SK-N-SH (cell line): ENCODE results near the gene ABLIM1. TPM values are rescaled to one million over a fixed set of nuclear protein-coding genes. Genes with fewer than 3 reads are reported as not detected.

Source experiments
- CTCF ChIA-PET: fragments of 300-600, 350-600 bp; formaldehyde crosslinking; extraction: SDS; loops from one replicate; lab custom pipeline; 2021; lab: Yijun Ruan, JAX
- POLR2A ChIA-PET: fragments of 350-600 bp; sonication (Branson Sonifier 250); formaldehyde crosslinking; extraction: SDS; loops from one replicate; lab custom pipeline; 2020; ENCODE audit warnings: antibody characterized with exemption, inconsistent platforms; lab: Yijun Ruan, JAX
- DNase-seq: peaks from one replicate; pipeline ENCODE4 v3.0.0; 2012
- H2AFZ ChIP-seq: fragments of 200-600 bp; sonication (generic); 2 replicates; pipeline ENCODE4 v1.8.1; 2016; ENCODE audit warnings: antibody characterized with exemption, mild to moderate bottlenecking, low read depth
- H3F3A ChIP-seq: fragments of 200-600 bp; sonication (generic); replicated peaks from 2 replicates; pipeline ENCODE3; 2016; ENCODE audit warnings: antibody characterized with exemption, mild to moderate bottlenecking; ENCODE audit not compliant: insufficient read depth
- H3K27ac ChIP-seq, 2 experiments: fragments of 200-500 bp in 1 of 2; fragments of 200-600 bp in 1 of 2; sonication (Bioruptor generic) in 1 of 2; sonication (generic), shearing (Covaris generic) in 1 of 2; 2 replicates each; pipeline versions ENCODE4 v1.5.1 to v1.6.1; 2014 to 2016; ENCODE audit warnings: low read depth in 2 of 2, inconsistent platforms in 1 of 2, low read length in 1 of 2, mild to moderate bottlenecking in 1 of 2, mixed read lengths in 1 of 2
- H3K27me3 ChIP-seq: fragments of 200-600 bp; sonication (generic), shearing (Covaris generic); 2 replicates; pipeline ENCODE4 v1.6.1; 2016; ENCODE audit warnings: mixed run types; ENCODE audit not compliant: insufficient read depth
- H3K36me3 ChIP-seq, 2 experiments: fragments of 200-500 bp in 1 of 2; fragments of 200-600 bp in 1 of 2; sonication (Bioruptor generic) in 1 of 2; sonication (generic) in 1 of 2; replicated peaks in 1 of 2; 2 replicates each; pipeline versions ENCODE3 to v1.5.1; 2014 to 2016; ENCODE audit warnings: low read length in 1 of 2, mild to moderate bottlenecking in 1 of 2; ENCODE audit not compliant: insufficient read depth in 2 of 2, control insufficient read depth in 1 of 2
- H3K4me1 ChIP-seq, 2 experiments: fragments of 200-500 bp in 1 of 2; fragments of 200-600 bp in 1 of 2; sonication (Bioruptor generic) in 1 of 2; sonication (generic), shearing (Covaris generic) in 1 of 2; 2 replicates each; pipeline versions ENCODE4 v1.5.1 to v1.6.1; 2014 to 2016; ENCODE audit warnings: low read depth in 1 of 2, low read length in 1 of 2, mixed run types in 1 of 2; ENCODE audit not compliant: insufficient read depth in 2 of 2, control insufficient read depth in 1 of 2
- H3K4me2 ChIP-seq: fragments of 200-600 bp; sonication (generic), shearing (Covaris generic); 2 replicates; pipeline ENCODE4 v1.6.1; 2017; ENCODE audit warnings: mixed run types
- H3K4me3 ChIP-seq, 2 experiments: fragments of 200-500 bp in 1 of 2; fragments of 200-600 bp in 1 of 2; sonication (Bioruptor generic) in 1 of 2; sonication (generic), shearing (Covaris generic) in 1 of 2; 2 replicates each; pipeline versions ENCODE4 v1.5.1 to v1.8.1; 2014 to 2016; ENCODE audit warnings: low read depth in 2 of 2, inconsistent platforms in 1 of 2, low read length in 1 of 2, mild to moderate bottlenecking in 1 of 2, mixed read lengths in 1 of 2, moderate library complexity in 1 of 2
- H3K79me2 ChIP-seq: fragments of 200-600 bp; sonication (generic); 2 replicates; pipeline ENCODE4 v1.8.1; 2017; ENCODE audit warnings: mild to moderate bottlenecking; ENCODE audit not compliant: insufficient read depth
- H3K9ac ChIP-seq: fragments of 200-600 bp; sonication (generic); 2 replicates; pipeline ENCODE4 v1.6.1; 2017; ENCODE audit warnings: mixed run types
- H3K9me2 ChIP-seq: fragments of 200-600 bp; sonication (generic); 2 replicates; pipeline ENCODE4 v1.6.1; 2017; ENCODE audit warnings: mixed run types
- H3K9me3 ChIP-seq: fragments of 200-600 bp; sonication (generic); 2 replicates; pipeline ENCODE4 v1.6.1; 2017; ENCODE audit warnings: mixed run types, mild to moderate bottlenecking, moderate library complexity
- H4K20me1 ChIP-seq: fragments of 200-600 bp; sonication (generic); 2 replicates; pipeline ENCODE4 v1.6.1; 2017; ENCODE audit warnings: mild to moderate bottlenecking, mixed run types; ENCODE audit not compliant: insufficient read depth
- FOXJ3 ChIP-seq: sonication (generic); formaldehyde crosslinking; IDR thresholded peaks from 2 replicates; pipeline ENCODE4 v1.5.1; 2020; ENCODE audit warnings: mild to moderate bottlenecking, missing genetic modification reagents
- GATA2 ChIP-seq: sonication (generic); formaldehyde crosslinking; IDR thresholded peaks from 2 replicates; pipeline ENCODE4 v1.5.0; 2020; ENCODE audit warnings: mild to moderate bottlenecking, missing genetic modification reagents
- NRF1 ChIP-seq: IDR thresholded peaks from 2 replicates; pipeline ENCODE4 v1.6.1; 2012; ENCODE audit warnings: low read depth, mild to moderate bottlenecking, low read length
- RAD21 ChIP-seq: IDR thresholded peaks from 2 replicates; pipeline ENCODE4 v1.6.1; 2012; ENCODE audit warnings: mild to moderate bottlenecking, low read length
- RCOR1 ChIP-seq: fragments of 150-350 bp; IDR thresholded peaks from 2 replicates; pipeline ENCODE4 v1.6.1; 2017; ENCODE audit warnings: antibody characterized with exemption, low read length
- RXRA ChIP-seq: IDR thresholded peaks from 2 replicates; pipeline ENCODE4 v1.4.0; 2012; ENCODE audit warnings: low read depth, mild to moderate bottlenecking, borderline replicate concordance
- SIN3A ChIP-seq: IDR thresholded peaks from 2 replicates; pipeline ENCODE4 v1.6.1; 2012; ENCODE audit warnings: low read depth, mild to moderate bottlenecking, low read length, moderate library complexity, borderline replicate concordance
- YY1 ChIP-seq: IDR thresholded peaks from 2 replicates; pipeline ENCODE4 v1.4.0; 2012; ENCODE audit warnings: low read depth, mild to moderate bottlenecking
- WGBS: methylation state at CpG from one replicate; pipeline ENCODE4 v1.1.6; 2017; ENCODE audit warnings: low lambda C conversion rate; 5-methylcytosine and 5-hydroxymethylcytosine counted together
- polyA plus RNA-seq, 3 experiments: library from polyadenylated mRNA; depleted of rRNA; stranded (reverse); fragments of >200 nt; gene quantifications; 2 replicates each; pipeline ENCODE4 v1.2.3, GENCODE V29; 2012
- TF ChIP-seq, protein P1 (sequence below): IDR thresholded peaks from 2 replicates; pipeline ENCODE4; 2012
- TF ChIP-seq, protein P2 (sequence below): IDR thresholded peaks from 2 replicates; pipeline ENCODE4 v1.4.0; 2012; ENCODE audit warnings: low read depth, borderline replicate concordance
- TF ChIP-seq, protein P3 (sequence below): IDR thresholded peaks from 2 replicates; pipeline ENCODE4 v1.6.1; 2012; ENCODE audit warnings: mild to moderate bottlenecking, low read depth, low read length, moderate library complexity
- TF ChIP-seq, protein P4 (sequence below): fragments of 150-350 bp; IDR thresholded peaks from 2 replicates; pipeline ENCODE4 v1.6.1; 2017; ENCODE audit warnings: antibody characterized with exemption, low read length, low read depth, borderline replicate concordance
- TF ChIP-seq, protein P5 (sequence below): fragments of 200-600 bp; sonication (generic); IDR thresholded peaks from 2 replicates; pipeline ENCODE4 v1.6.1; 2017; ENCODE audit warnings: antibody characterized with exemption, mild to moderate bottlenecking, moderate library complexity

The ABLIM1 gene
- polyA plus RNA-seq, 1 of the 3 experiments (the other 2 are of a cell fraction) = 16.1 TPM

DNA sequence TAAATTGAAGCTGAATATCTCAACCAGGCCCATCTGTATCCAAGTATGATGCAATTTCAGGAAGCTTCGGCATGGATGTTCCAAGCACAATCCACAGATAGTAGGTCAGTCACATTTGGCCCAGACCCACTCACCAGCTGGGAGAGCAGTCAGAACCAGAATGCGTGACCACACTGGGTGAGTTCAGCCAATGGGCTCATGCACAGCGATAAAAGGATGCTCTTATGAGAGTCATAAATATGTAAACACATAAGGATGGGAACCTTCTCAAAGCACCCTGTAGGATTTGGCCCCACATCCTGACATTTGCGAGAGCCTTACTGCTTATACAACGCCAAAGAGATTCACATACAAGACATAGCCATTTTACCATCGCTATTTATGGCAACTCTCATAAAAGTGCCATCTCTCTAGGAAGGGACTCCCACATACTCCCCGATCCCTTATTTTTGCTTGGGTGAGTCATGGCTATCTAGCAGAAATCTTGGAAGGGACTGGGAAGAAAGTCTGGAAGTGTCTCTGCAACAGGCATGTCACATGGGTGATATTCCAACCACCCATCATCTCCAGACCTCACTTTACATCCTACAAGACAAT is 256.8 kb downstream of the ABLIM1 start:
- Histone ChIP-seq H3K4me3 (no peak overlapping the region), H3K27me3 (peaks cover 44% of the 10 kb centered on the region; the same call in 1 of the 2 replicates), H4K20me1 (no peaks in the 10 kb centered on the region), H3K9ac (no peak overlapping the region), H2AFZ (no peak overlapping the region), H3K9me2 (no peaks in the 10 kb centered on the region), H3K27ac (no peak overlapping the region), H3K36me3 (no peaks in the 10 kb centered on the region), H3K4me2 (no peak overlapping the region), H3K79me2 (no peaks in the 10 kb centered on the region), H3K4me1 (peaks cover 0 to 7% of the 10 kb centered on the region in 2 experiments; a peak in 1 of 4 replicates), H3F3A (no peaks in the 10 kb centered on the region), H3K9me3 (no peaks in the 10 kb centered on the region)
- ChIA-PET CTCF (interaction anchor here (2.6 kb wide), 1 partner anchor 97 kb away, joined by 13 read pairs; no protein-coding TSS in a partner anchor), POLR2A (no interaction called here)
- WGBS = 80% methylated on average over 7 of the region's 7 CpGs
- DNase-seq = no peak
- TF ChIP-seq SIN3A (no peak), RAD21 (no peak), RXRA (no peak)

DNA sequence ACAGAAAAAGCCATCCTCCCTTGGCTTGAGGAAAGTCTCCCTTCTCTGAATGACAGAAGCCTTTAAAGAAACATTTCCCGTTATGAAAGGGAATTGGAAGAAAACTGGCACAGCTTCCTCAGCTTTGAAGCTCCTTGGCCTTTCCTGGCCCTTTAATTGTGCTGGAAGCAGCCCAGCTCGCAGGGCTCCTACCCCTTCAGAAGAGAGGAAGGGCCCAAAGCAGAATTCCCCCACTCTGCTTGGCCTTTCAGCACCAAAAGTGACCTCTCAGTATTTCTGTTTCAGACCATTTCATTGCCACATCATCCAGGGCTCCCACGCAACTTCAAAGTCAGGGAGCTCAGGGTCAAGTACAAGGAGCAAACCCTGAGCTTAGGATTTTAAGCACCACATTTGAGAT is 258.0 kb downstream of the ABLIM1 start:
- ChIA-PET CTCF (interaction anchor here (2.6 kb wide), 1 partner anchor 96 kb away, joined by 13 read pairs; no protein-coding TSS in a partner anchor), POLR2A (no interaction called here)
- Histone ChIP-seq H3K36me3 (no peaks in the 10 kb centered on the region), H3K9ac (no peak overlapping the region), H3K4me3 (no peak overlapping the region), H4K20me1 (no peaks in the 10 kb centered on the region), H3K4me1 (peaks cover 0 to 7% of the 10 kb centered on the region in 2 experiments; a peak in 1 of 4 replicates), H3K4me2 (no peak overlapping the region), H3K9me2 (no peaks in the 10 kb centered on the region), H3K9me3 (no peaks in the 10 kb centered on the region), H3F3A (no peaks in the 10 kb centered on the region), H3K79me2 (no peaks in the 10 kb centered on the region), H3K27ac (no peak overlapping the region), H2AFZ (no peak overlapping the region), H3K27me3 (peaks cover 46% of the 10 kb centered on the region; the same call in 1 of the 2 replicates)
- no peak for DNase-seq
- WGBS = 85% methylated on average over 2 of the region's 3 CpGs
- TF ChIP-seq, protein P1, sequence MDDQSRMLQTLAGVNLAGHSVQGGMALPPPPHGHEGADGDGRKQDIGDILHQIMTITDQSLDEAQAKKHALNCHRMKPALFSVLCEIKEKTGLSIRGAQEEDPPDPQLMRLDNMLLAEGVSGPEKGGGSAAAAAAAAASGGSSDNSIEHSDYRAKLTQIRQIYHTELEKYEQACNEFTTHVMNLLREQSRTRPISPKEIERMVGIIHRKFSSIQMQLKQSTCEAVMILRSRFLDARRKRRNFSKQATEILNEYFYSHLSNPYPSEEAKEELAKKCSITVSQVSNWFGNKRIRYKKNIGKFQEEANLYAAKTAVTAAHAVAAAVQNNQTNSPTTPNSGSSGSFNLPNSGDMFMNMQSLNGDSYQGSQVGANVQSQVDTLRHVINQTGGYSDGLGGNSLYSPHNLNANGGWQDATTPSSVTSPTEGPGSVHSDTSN = no peak
- TF ChIP-seq, protein P2, sequence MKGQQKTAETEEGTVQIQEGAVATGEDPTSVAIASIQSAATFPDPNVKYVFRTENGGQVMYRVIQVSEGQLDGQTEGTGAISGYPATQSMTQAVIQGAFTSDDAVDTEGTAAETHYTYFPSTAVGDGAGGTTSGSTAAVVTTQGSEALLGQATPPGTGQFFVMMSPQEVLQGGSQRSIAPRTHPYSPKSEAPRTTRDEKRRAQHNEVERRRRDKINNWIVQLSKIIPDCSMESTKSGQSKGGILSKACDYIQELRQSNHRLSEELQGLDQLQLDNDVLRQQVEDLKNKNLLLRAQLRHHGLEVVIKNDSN = no peak
- no peak for TF ChIP-seq RCOR1
- TF ChIP-seq, protein P3, sequence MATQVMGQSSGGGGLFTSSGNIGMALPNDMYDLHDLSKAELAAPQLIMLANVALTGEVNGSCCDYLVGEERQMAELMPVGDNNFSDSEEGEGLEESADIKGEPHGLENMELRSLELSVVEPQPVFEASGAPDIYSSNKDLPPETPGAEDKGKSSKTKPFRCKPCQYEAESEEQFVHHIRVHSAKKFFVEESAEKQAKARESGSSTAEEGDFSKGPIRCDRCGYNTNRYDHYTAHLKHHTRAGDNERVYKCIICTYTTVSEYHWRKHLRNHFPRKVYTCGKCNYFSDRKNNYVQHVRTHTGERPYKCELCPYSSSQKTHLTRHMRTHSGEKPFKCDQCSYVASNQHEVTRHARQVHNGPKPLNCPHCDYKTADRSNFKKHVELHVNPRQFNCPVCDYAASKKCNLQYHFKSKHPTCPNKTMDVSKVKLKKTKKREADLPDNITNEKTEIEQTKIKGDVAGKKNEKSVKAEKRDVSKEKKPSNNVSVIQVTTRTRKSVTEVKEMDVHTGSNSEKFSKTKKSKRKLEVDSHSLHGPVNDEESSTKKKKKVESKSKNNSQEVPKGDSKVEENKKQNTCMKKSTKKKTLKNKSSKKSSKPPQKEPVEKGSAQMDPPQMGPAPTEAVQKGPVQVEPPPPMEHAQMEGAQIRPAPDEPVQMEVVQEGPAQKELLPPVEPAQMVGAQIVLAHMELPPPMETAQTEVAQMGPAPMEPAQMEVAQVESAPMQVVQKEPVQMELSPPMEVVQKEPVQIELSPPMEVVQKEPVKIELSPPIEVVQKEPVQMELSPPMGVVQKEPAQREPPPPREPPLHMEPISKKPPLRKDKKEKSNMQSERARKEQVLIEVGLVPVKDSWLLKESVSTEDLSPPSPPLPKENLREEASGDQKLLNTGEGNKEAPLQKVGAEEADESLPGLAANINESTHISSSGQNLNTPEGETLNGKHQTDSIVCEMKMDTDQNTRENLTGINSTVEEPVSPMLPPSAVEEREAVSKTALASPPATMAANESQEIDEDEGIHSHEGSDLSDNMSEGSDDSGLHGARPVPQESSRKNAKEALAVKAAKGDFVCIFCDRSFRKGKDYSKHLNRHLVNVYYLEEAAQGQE = no peak
- TF ChIP-seq FOXJ3 = no peak
- TF ChIP-seq RXRA = no peak
- TF ChIP-seq, protein P4, sequence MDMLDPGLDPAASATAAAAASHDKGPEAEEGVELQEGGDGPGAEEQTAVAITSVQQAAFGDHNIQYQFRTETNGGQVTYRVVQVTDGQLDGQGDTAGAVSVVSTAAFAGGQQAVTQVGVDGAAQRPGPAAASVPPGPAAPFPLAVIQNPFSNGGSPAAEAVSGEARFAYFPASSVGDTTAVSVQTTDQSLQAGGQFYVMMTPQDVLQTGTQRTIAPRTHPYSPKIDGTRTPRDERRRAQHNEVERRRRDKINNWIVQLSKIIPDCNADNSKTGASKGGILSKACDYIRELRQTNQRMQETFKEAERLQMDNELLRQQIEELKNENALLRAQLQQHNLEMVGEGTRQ = no peak
- TF ChIP-seq, protein P5, sequence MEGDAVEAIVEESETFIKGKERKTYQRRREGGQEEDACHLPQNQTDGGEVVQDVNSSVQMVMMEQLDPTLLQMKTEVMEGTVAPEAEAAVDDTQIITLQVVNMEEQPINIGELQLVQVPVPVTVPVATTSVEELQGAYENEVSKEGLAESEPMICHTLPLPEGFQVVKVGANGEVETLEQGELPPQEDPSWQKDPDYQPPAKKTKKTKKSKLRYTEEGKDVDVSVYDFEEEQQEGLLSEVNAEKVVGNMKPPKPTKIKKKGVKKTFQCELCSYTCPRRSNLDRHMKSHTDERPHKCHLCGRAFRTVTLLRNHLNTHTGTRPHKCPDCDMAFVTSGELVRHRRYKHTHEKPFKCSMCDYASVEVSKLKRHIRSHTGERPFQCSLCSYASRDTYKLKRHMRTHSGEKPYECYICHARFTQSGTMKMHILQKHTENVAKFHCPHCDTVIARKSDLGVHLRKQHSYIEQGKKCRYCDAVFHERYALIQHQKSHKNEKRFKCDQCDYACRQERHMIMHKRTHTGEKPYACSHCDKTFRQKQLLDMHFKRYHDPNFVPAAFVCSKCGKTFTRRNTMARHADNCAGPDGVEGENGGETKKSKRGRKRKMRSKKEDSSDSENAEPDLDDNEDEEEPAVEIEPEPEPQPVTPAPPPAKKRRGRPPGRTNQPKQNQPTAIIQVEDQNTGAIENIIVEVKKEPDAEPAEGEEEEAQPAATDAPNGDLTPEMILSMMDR = no peak
- no peak for TF ChIP-seq NRF1
- no peak for TF ChIP-seq RAD21
- no peak for TF ChIP-seq GATA2 (CRISPR knock-in tag)
- TF ChIP-seq YY1 = no peak
